Measurements from ENCODE around the gene MUSTN1.

Gene MUSTN1

DNA sequence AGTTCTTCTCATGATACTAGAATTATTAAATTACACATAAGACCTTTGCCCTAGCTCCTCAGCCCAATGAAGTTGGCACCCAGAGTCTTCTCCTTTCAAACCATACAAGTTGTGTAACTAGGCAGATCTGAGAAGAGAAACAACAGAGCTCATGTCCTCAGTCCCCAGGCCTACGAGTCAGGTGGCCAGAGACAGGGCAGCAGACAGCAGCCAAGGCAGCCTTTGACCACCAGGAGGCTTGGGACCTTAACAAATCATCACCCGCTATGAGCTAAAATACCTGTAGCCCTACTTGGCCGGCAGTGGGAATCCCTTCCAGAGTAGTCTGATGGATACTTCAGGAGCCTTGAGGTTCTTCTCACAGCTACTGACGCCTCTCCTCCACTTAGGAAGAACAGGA lies 44.3 kb upstream of the MUSTN1 start:
- in situ Hi-C loops (cut with MboI; ENCODE audit: low pct_unique_long_range_greater_than_20kb, low sequenced_read_pairs, unreplicated experiment), result no loop called here
- TF ChIP-seq, protein P1, sequence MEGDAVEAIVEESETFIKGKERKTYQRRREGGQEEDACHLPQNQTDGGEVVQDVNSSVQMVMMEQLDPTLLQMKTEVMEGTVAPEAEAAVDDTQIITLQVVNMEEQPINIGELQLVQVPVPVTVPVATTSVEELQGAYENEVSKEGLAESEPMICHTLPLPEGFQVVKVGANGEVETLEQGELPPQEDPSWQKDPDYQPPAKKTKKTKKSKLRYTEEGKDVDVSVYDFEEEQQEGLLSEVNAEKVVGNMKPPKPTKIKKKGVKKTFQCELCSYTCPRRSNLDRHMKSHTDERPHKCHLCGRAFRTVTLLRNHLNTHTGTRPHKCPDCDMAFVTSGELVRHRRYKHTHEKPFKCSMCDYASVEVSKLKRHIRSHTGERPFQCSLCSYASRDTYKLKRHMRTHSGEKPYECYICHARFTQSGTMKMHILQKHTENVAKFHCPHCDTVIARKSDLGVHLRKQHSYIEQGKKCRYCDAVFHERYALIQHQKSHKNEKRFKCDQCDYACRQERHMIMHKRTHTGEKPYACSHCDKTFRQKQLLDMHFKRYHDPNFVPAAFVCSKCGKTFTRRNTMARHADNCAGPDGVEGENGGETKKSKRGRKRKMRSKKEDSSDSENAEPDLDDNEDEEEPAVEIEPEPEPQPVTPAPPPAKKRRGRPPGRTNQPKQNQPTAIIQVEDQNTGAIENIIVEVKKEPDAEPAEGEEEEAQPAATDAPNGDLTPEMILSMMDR (IDR thresholded peaks at IDR 0.05; ENCODE audit: extremely low read depth, insufficient read depth, missing control alignments), result no peak
- DNase-seq (ENCODE audit: low spot score), result no peak

DNA sequence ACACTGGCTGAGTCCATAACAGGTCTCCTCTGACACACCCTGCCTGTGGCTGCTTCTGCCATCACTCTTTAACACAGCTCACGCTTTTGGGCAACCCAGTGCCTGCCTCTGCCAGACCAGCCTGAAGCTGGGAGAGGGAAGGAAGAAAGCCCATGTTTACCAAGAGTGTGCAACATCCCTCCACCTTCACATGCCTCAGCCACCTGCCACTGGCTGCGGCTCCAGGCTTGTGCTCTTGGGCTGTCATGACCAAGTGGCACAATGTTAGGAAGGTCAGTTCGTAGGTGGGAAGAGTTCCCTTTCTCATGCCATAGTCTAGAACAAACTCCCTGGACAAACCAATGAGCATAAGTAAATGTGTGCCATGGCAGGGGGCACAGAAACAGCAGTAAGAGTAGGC lies 42.3 kb upstream of the MUSTN1 start:
- in situ Hi-C loops (cut with MboI; ENCODE audit: low pct_unique_long_range_greater_than_20kb, low sequenced_read_pairs, unreplicated experiment), result no loop called here
- TF ChIP-seq, protein P1 (IDR thresholded peaks at IDR 0.05; ENCODE audit: extremely low read depth, insufficient read depth, missing control alignments), result no peak

DNA sequence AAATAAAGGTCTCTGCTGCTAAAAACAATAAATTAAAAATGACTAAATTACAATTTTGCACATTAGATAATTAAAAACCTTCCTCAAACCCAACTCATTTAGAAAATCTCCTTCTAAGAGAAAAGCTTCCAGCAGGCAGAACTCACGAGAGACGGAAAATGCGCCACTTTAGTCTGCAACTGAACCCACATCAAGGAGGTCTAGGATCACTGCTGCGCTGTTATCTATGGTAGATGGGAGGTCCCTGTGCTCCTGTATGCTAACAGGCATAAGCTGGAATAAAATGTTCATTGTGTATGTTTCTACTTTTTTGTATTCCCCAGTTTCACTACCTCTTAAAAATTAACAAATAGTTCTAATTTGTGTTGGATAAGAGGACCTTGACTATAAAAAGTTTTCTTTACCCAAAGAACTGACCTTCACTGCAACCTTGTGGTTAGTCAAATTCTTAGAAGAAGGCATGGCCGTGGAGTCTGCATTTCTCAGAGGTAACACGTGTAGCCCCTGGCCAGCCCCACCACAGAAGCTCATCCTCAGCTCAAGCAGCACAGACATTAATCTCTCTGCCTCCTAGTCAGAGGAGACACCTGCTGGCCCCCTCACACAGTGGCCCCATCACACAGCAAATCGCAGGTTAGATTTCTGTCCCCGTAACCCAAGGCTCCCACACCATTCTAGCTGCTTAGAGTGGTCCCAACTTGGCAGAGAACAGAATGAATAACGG lies 40.2 kb upstream of the MUSTN1 start:
- no peak for DNase-seq (ENCODE audit: low spot score)
- in situ Hi-C loops (cut with MboI; ENCODE audit: low pct_unique_long_range_greater_than_20kb, low sequenced_read_pairs, unreplicated experiment), result no loop called here
- TF ChIP-seq, protein P1 (IDR thresholded peaks at IDR 0.05; ENCODE audit: extremely low read depth, insufficient read depth, missing control alignments), result no peak

More for the DNA sequence above, 42.3 kb upstream of the MUSTN1 start:
- no peak for DNase-seq (ENCODE audit: low spot score)

DNA sequence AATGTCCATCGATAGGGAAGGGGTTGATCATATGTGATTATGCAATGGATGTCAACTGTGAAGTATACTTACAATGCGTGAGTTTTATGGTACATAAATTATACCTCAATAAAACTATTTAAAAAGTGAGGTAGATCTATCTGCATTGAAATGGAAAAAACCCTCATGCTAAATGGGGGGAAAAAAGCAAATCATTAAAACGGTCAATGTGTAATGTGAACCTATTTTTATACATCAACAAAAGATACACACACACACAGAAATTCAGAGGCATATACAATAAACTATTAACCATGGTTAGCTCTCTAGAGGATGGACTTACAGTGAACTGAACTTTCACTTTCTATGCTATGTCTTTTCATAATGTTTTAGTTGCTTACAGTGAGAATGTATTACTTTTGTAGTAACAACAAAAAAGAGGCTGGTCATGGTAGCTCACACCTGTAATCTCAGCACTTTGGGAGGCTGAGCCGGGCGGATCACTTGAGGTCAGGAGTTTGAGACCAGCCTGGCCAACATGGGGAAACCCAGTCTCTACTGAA lies 39.4 kb upstream of the MUSTN1 start:
- no peak for DNase-seq (ENCODE audit: low spot score)
- TF ChIP-seq, protein P1 (IDR thresholded peaks at IDR 0.05; ENCODE audit: extremely low read depth, insufficient read depth, missing control alignments), result no peak
- in situ Hi-C loops (cut with MboI; ENCODE audit: low pct_unique_long_range_greater_than_20kb, low sequenced_read_pairs, unreplicated experiment), result no loop called here

DNA sequence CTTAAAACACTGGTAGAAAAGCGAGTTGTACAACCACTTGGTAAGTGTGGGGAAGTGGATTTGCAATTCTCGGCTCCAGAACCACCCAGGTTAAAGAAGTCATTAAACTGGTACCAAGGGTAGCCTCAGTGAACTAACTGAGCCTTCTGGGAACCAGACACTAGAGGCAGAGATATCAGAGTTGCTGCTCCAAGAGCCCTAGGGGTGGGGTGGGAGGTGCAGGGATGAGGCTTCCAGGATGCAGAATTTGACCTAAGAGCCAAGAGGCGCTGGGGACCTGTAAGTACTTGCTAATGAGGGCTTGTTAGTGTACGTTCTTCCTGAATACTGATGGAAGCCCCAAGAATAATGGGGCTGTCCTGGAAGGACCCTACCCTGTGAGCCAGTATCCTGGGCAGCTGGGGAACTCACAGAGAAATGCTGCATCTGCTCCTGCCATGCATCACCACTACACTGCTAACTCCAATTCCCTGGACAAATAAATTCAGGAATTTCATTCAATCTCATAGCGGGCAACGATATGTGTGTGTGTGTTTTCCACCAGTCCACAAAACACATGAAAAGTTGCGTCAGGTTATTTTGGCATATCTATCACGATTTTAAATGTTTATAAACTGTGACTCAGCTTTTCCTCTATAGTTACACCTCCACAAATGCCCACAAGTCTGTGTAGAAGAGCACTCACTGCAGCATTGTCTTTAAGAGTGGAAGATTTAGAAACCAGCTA lies 38.8 kb upstream of the MUSTN1 start:
- in situ Hi-C loops (cut with MboI; ENCODE audit: low pct_unique_long_range_greater_than_20kb, low sequenced_read_pairs, unreplicated experiment), result no loop called here
- no peak for DNase-seq (ENCODE audit: low spot score)
- TF ChIP-seq, protein P1 (IDR thresholded peaks at IDR 0.05; ENCODE audit: extremely low read depth, insufficient read depth, missing control alignments), result no peak

DNA sequence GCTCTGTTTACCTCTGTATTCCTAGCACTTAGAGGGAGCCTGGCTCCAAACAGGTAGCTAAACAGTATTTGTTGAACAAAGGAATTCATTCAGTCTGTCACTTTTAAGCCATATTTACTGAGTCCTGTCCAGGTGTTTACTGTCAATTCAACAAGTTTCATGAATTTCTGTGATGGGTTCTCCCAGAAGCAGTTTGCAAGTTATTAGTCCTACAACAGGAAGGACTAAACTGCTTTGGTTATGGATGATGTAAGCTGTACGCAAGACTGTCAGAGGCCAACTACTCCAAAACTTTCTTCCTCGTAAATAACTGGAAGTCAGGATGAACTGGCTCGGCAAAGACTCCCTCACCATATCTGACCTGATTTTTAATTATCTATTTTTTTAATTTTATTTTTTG lies 37.4 kb upstream of the MUSTN1 start:
- TF ChIP-seq, protein P1 (IDR thresholded peaks at IDR 0.05; ENCODE audit: extremely low read depth, insufficient read depth, missing control alignments), result no peak
- in situ Hi-C loops (cut with MboI; ENCODE audit: low pct_unique_long_range_greater_than_20kb, low sequenced_read_pairs, unreplicated experiment), result no loop called here
- no peak for DNase-seq (ENCODE audit: low spot score)
